K562 (cell line): ENCODE results near the gene SLC41A3.

Source experiments
- BACH1 ChIP-seq: fragments of 200-800 bp; sonication (Bioruptor generic); IDR thresholded peaks from 2 replicates; pipeline ENCODE4 v1.6.1; 2016; ENCODE audit warnings: missing genetic modification characterization, missing compliant biosample characterization
- BRCA1 ChIP-seq, 2 experiments: fragments of 450-650 bp in 1 of 2; sonication (generic) in 1 of 2; formaldehyde crosslinking in 1 of 2; IDR thresholded peaks; 2 replicates each; pipeline versions ENCODE4 v1.5.0 to v1.6.1; 2017 to 2020; ENCODE audit warnings: mild to moderate bottlenecking in 1 of 2, missing genetic modification reagents in 1 of 2
- BRD4 ChIP-seq: fragments of 200-600 bp; sonication (generic); IDR thresholded peaks from 2 replicates; pipeline ENCODE4 v1.6.1; 2017; ENCODE audit warnings: inconsistent platforms
- CTCF ChIP-seq, 3 experiments: IDR thresholded peaks in 2 of 3; conservative IDR thresholded peaks in 1 of 3; 2 replicates each; pipeline ENCODE4 v1.5.1; 2011 to 2012; ENCODE audit warnings: low read length in 3 of 3, mild to moderate bottlenecking in 3 of 3, control low read depth in 2 of 3, improper control_type of control experiment in 1 of 3, inconsistent platforms in 1 of 3, low read depth in 1 of 3, mixed read lengths in 1 of 3, moderate library complexity in 1 of 3; ENCODE audit not compliant: insufficient read depth in 2 of 3
- E2F1 ChIP-seq: sonication (generic); formaldehyde crosslinking; IDR thresholded peaks from 2 replicates; pipeline ENCODE4 v1.8.1; 2023; ENCODE audit warnings: mild to moderate bottlenecking, missing genetic modification reagents, moderate library complexity
- KDM4B ChIP-seq, 2 experiments: fragments of 450-650 bp in 1 of 2; sonication (generic) in 1 of 2; IDR thresholded peaks; 2 replicates each; pipeline ENCODE4 v1.6.1; 2016 to 2017; ENCODE audit warnings: borderline replicate concordance in 2 of 2, antibody characterized with exemption in 1 of 2, low read depth in 1 of 2, mild to moderate bottlenecking in 1 of 2
- MYNN ChIP-seq, 2 experiments: sonication (generic); formaldehyde crosslinking in 1 of 2; IDR thresholded peaks; 2 replicates each; pipeline versions ENCODE4 v1.5.0 to v1.6.1; 2016 to 2020; ENCODE audit warnings: antibody characterized with exemption in 1 of 2, missing genetic modification reagents in 1 of 2
- PHB2 ChIP-seq: fragments of 450-650 bp; IDR thresholded peaks from 2 replicates; pipeline ENCODE4 v1.6.1; 2017; ENCODE audit warnings: low read depth
- SP1 ChIP-seq: sonication (generic); formaldehyde crosslinking; IDR thresholded peaks from 2 replicates; pipeline ENCODE4 v1.8.1; 2022; ENCODE audit warnings: mild to moderate bottlenecking, missing genetic modification reagents
- ZNF184 ChIP-seq: sonication (generic); formaldehyde crosslinking; IDR thresholded peaks from 2 replicates; pipeline ENCODE4 v1.5.0; 2020; ENCODE audit warnings: missing genetic modification reagents
- ZNF668 ChIP-seq: fragments of 250-450 bp; sonication (Bioruptor Pico); IDR thresholded peaks from 2 replicates; pipeline ENCODE4 v1.8.0; 2022; ENCODE audit warnings: mild to moderate bottlenecking, inconsistent platforms

GRCh38 chr3:126016616-126017015 lies 67.3 kb downstream of the SLC41A3 start:
- no peak for TF ChIP-seq BRCA1 (IDR thresholded peaks at IDR 0.05)
- TF ChIP-seq BRCA1 (CRISPR knock-in tag; IDR thresholded peaks at IDR 0.05) = no peak
- no peak for TF ChIP-seq E2F1 (CRISPR knock-in tag)
- TF ChIP-seq SP1 (CRISPR knock-in tag) = no peak
- TF ChIP-seq ZNF184 = no peak
- TF ChIP-seq KDM4B (IDR thresholded peaks at IDR 0.05; ENCODE audit: borderline replicate concordance in 2 of 2, low read depth in 1 of 2) = no peak
- no peak for TF ChIP-seq ZNF668
- TF ChIP-seq BACH1 (tag) = no peak
- no peak for TF ChIP-seq PHB2
- no peak for TF ChIP-seq BRD4
- TF ChIP-seq MYNN (IDR thresholded peaks at IDR 0.05) = no peak
- TF ChIP-seq MYNN (CRISPR knock-in tag; IDR thresholded peaks at IDR 0.05) = no peak
- TF ChIP-seq CTCF (IDR thresholded peaks at IDR 0.05 in 2 of 3, conservative IDR thresholded peaks at IDR 0.05 in 1 of 3; ENCODE audit: insufficient read depth in 2 of 3, low read depth in 1 of 3, low read length in 3 of 3) = no peak
